GM12891 (cell line): Measurements from ENCODE around the gene RIN3.

ENCODE experiments used
- POLR2A ChIP-seq: IDR thresholded peaks from 2 replicates; pipeline ENCODE4 v1.6.1; 2011; ENCODE audit warnings: low read depth, low read length, control low read depth
- POLR2AphosphoS5 ChIP-seq: IDR thresholded peaks from 2 replicates; pipeline ENCODE4 v1.6.1; 2011; ENCODE audit warnings: low read depth, low read length, control low read depth

GRCh38 chr14:92549105-92549858 is 35.7 kb downstream of the RIN3 start:
- TF ChIP-seq POLR2A, result no peak
- no peak for TF ChIP-seq POLR2AphosphoS5
